Panc1 (cell line): ENCODE data around the gene DROSHA.

Experiments used
- POLR2AphosphoS5 ChIP-seq: IDR thresholded peaks from 2 replicates; pipeline ENCODE4 v1.6.1; 2012; ENCODE audit warnings: mild to moderate bottlenecking, low read depth, low read length, moderate library complexity
- SIN3A ChIP-seq: IDR thresholded peaks from 2 replicates; pipeline ENCODE4 v1.6.1; 2012; ENCODE audit warnings: low read depth, mild to moderate bottlenecking, low read length, moderate library complexity, borderline replicate concordance; ENCODE audit not compliant: insufficient read depth
- TCF7L2 ChIP-seq: IDR thresholded peaks from 2 replicates; pipeline ENCODE4 v1.6.1; 2011; ENCODE audit warnings: mild to moderate bottlenecking, low read depth, low read length, inconsistent platforms
- TF ChIP-seq, protein P1 (sequence below): fragments of 450-650 bp; IDR thresholded peaks from 2 replicates; pipeline ENCODE4 v1.5.1; 2017; ENCODE audit warnings: mild to moderate bottlenecking
- TF ChIP-seq, protein P2 (sequence below), 2 experiments: IDR thresholded peaks; 2 replicates each; pipeline ENCODE4 v1.6.1; 2011 to 2012; ENCODE audit warnings: low read depth in 2 of 2, control low read depth in 1 of 2, low read length in 1 of 2, mild to moderate bottlenecking in 1 of 2, moderate library complexity in 1 of 2; ENCODE audit not compliant: insufficient read depth in 1 of 2

DNA sequence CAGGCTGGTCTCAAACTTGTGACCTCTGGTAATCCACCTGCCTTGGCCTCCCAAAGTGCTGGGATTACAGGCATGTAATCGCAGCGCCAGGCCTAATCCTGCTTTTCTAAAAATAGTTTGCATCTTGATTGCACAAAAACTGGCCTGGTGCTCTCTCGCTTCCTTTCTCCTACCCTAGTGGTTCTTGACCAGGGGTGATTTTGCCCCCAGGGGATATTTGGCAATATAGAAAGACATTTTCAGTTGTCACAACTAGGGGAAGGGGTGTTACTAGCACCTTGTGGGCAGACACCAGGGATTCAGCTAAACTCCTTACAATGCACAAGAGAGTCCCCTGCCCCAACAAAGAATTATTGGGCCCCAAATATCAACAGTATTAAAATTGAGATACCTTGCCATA is 139.8 kb downstream of the DROSHA start:
- TF ChIP-seq, protein P1, sequence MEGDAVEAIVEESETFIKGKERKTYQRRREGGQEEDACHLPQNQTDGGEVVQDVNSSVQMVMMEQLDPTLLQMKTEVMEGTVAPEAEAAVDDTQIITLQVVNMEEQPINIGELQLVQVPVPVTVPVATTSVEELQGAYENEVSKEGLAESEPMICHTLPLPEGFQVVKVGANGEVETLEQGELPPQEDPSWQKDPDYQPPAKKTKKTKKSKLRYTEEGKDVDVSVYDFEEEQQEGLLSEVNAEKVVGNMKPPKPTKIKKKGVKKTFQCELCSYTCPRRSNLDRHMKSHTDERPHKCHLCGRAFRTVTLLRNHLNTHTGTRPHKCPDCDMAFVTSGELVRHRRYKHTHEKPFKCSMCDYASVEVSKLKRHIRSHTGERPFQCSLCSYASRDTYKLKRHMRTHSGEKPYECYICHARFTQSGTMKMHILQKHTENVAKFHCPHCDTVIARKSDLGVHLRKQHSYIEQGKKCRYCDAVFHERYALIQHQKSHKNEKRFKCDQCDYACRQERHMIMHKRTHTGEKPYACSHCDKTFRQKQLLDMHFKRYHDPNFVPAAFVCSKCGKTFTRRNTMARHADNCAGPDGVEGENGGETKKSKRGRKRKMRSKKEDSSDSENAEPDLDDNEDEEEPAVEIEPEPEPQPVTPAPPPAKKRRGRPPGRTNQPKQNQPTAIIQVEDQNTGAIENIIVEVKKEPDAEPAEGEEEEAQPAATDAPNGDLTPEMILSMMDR = no peak
- TF ChIP-seq POLR2AphosphoS5 = no peak
- TF ChIP-seq TCF7L2 = no peak
- TF ChIP-seq SIN3A = no peak
- TF ChIP-seq, protein P2, sequence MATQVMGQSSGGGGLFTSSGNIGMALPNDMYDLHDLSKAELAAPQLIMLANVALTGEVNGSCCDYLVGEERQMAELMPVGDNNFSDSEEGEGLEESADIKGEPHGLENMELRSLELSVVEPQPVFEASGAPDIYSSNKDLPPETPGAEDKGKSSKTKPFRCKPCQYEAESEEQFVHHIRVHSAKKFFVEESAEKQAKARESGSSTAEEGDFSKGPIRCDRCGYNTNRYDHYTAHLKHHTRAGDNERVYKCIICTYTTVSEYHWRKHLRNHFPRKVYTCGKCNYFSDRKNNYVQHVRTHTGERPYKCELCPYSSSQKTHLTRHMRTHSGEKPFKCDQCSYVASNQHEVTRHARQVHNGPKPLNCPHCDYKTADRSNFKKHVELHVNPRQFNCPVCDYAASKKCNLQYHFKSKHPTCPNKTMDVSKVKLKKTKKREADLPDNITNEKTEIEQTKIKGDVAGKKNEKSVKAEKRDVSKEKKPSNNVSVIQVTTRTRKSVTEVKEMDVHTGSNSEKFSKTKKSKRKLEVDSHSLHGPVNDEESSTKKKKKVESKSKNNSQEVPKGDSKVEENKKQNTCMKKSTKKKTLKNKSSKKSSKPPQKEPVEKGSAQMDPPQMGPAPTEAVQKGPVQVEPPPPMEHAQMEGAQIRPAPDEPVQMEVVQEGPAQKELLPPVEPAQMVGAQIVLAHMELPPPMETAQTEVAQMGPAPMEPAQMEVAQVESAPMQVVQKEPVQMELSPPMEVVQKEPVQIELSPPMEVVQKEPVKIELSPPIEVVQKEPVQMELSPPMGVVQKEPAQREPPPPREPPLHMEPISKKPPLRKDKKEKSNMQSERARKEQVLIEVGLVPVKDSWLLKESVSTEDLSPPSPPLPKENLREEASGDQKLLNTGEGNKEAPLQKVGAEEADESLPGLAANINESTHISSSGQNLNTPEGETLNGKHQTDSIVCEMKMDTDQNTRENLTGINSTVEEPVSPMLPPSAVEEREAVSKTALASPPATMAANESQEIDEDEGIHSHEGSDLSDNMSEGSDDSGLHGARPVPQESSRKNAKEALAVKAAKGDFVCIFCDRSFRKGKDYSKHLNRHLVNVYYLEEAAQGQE (IDR thresholded peaks at IDR 0.05; ENCODE audit: insufficient read depth in 1 of 2, low read depth in 2 of 2, low read length in 1 of 2) = no peak
